ENCODE data around the gene IQCK. TPM values are rescaled to one million over a fixed set of nuclear protein-coding genes. Genes with fewer than 3 reads are reported as not detected.
A peak's percentile ranks its signal among the peaks of the same experiment; 100 is the strongest.

IQCK gene
- polyA plus RNA-seq, 3 donors = 0.52 to 1.2 (median 0.58) TPM

DNA sequence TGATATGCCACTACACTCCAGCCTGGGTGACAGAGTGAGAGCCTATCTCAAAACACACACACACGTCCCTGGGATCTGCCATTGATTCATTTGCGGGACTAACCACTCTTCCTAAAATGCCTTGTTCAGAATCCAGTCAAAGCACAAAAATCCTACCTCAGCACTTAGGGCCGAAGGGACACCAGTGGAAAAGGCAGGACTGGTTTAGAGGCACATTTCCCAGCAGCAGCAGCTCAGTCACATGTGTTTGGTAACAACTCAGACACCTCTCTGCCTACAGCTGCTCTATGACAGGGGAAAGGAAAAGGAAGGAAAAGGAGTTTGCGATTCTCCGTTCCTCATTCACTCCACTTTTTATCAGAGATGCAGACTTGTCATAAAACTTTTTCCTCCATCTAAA, 12.2 kb upstream of the IQCK start:
- H3K36me3 Mint-ChIP-seq = peaks cover 59 to 86% of the 10 kb centered on the region in 2 donors

DNA sequence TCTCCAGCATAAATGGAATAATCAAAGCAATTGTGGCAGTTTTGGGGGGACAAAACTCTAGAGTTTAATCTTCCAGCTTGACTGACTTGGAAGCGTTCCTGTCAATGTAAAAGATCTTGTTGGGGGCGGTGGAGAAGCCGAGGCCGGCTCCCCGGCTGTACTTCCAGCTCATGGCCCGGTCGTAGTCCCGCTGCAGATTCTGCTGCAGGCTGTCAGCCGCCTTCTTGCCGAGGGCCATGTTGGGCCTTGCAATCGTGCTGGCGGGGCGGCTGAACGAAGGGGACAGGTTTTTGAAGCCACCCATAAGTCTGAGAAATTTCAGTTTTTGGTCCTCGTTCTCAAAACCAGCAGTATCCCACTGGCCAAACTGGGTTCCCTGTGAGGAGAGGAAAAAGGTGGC, 11.2 kb upstream of the IQCK start:
- TF ChIP-seq, protein P1, sequence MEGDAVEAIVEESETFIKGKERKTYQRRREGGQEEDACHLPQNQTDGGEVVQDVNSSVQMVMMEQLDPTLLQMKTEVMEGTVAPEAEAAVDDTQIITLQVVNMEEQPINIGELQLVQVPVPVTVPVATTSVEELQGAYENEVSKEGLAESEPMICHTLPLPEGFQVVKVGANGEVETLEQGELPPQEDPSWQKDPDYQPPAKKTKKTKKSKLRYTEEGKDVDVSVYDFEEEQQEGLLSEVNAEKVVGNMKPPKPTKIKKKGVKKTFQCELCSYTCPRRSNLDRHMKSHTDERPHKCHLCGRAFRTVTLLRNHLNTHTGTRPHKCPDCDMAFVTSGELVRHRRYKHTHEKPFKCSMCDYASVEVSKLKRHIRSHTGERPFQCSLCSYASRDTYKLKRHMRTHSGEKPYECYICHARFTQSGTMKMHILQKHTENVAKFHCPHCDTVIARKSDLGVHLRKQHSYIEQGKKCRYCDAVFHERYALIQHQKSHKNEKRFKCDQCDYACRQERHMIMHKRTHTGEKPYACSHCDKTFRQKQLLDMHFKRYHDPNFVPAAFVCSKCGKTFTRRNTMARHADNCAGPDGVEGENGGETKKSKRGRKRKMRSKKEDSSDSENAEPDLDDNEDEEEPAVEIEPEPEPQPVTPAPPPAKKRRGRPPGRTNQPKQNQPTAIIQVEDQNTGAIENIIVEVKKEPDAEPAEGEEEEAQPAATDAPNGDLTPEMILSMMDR (IDR thresholded peaks at IDR 0.05) = no peak
- intact Hi-C loops (cut with micrococcal nuclease) = no loop called here
- Histone ChIP-seq H3K4me3 (replicated peaks in 1 of 3; ENCODE audit: low read depth in 2 of 3, low read length in 3 of 3) (no peak overlapping the region), H2AFZ (ENCODE audit: insufficient read depth, low read depth, low read length, poor library complexity, severe bottlenecking) (no peak overlapping the region), H3K4me1 (ENCODE audit: control insufficient read depth in 1 of 2, insufficient read depth in 2 of 2, low read length in 2 of 2) (peaks cover 6 to 7% of the 10 kb centered on the region in 2 donors), H3K4me2 (replicated peaks; ENCODE audit: extremely low read depth, low read length, poor library complexity, severe bottlenecking) (no peak overlapping the region), H3K27me3 (ENCODE audit: control insufficient read depth in 2 of 2, insufficient read depth in 2 of 2, low read length in 2 of 2) (no peaks in the 10 kb centered on the region), H3K79me2 (ENCODE audit: insufficient read depth, low read length) (no peaks in the 10 kb centered on the region), H4K20me1 (ENCODE audit: insufficient read depth, low read length) (no peaks in the 10 kb centered on the region), H3K36me3 (replicated peaks in 1 of 2; ENCODE audit: control insufficient read depth in 1 of 2, insufficient read depth in 2 of 2, low read length in 2 of 2) (peaks cover 52 to 75% of the 10 kb centered on the region in 2 donors), H3K9me3 (replicated peaks in 1 of 2; ENCODE audit: control insufficient read depth in 1 of 2, insufficient read depth in 1 of 2, low read length in 2 of 2) (no peaks in the 10 kb centered on the region), H3K27ac (ENCODE audit: low read depth in 1 of 2, low read length in 2 of 2) (no peak overlapping the region), H3K9ac (ENCODE audit: insufficient read depth, low read length, poor library complexity, severe bottlenecking) (no peak overlapping the region)
- H3K4me1 Mint-ChIP-seq = peaks cover 7% of the 10 kb centered on the region
- no peak overlapping the region for H3K27ac Mint-ChIP-seq
- H3K4me3 Mint-ChIP-seq = no peak overlapping the region
- H3K27me3 Mint-ChIP-seq (ENCODE audit: low read depth in 3 of 3) = no peaks in the 10 kb centered on the region
- WGBS (ENCODE audit: insufficient coverage) = 97% methylated on average over 14 of the region's 15 CpGs
- DNase-seq = no peak
- H3K9me3 Mint-ChIP-seq = peaks cover 0 to 3% (median 0%) of the 10 kb centered on the region in 7 donors
- peaks cover 58 to 84% of the 10 kb centered on the region in 2 donors for H3K36me3 Mint-ChIP-seq

More for the DNA sequence above, 12.2 kb upstream of the IQCK start:
- H3K9ac ChIP-seq (ENCODE audit: insufficient read depth, low read length, poor library complexity, severe bottlenecking) = no peak overlapping the region
- H3K36me3 ChIP-seq (replicated peaks in 1 of 2; ENCODE audit: control insufficient read depth in 1 of 2, insufficient read depth in 2 of 2, low read length in 2 of 2) = peaks cover 54 to 84% of the 10 kb centered on the region in 2 donors
- TF ChIP-seq, protein P1 (IDR thresholded peaks at IDR 0.05) = no peak
- peaks cover 6 to 7% of the 10 kb centered on the region in 2 donors for H3K4me1 ChIP-seq (ENCODE audit: control insufficient read depth in 1 of 2, insufficient read depth in 2 of 2, low read length in 2 of 2)
- WGBS (ENCODE audit: insufficient coverage) = 80% methylated on average over 1 of the region's 5 CpGs
- no peak for DNase-seq
- no peaks in the 10 kb centered on the region for H3K27me3 Mint-ChIP-seq (ENCODE audit: low read depth in 3 of 3)
- no peak overlapping the region for H3K4me3 Mint-ChIP-seq
- H4K20me1 ChIP-seq (ENCODE audit: insufficient read depth, low read length) = no peaks in the 10 kb centered on the region
- no peak overlapping the region for H2AFZ ChIP-seq (ENCODE audit: insufficient read depth, low read depth, low read length, poor library complexity, severe bottlenecking)
- peak overlapping the region in 1 of 2 donors; percentile 14 for H3K27ac ChIP-seq (ENCODE audit: low read depth in 1 of 2, low read length in 2 of 2)
- no peak overlapping the region for H3K4me3 ChIP-seq (replicated peaks in 1 of 3; ENCODE audit: low read depth in 2 of 3, low read length in 3 of 3)
- peaks cover 0 to 3% (median 0%) of the 10 kb centered on the region in 7 donors for H3K9me3 Mint-ChIP-seq
- H3K4me1 Mint-ChIP-seq = peaks cover 7% of the 10 kb centered on the region
- H3K9me3 ChIP-seq (replicated peaks in 1 of 2; ENCODE audit: control insufficient read depth in 1 of 2, insufficient read depth in 1 of 2, low read length in 2 of 2) = no peaks in the 10 kb centered on the region
- H3K27ac Mint-ChIP-seq = peak overlapping the region in 1 of 7 donors; percentile 10
- H3K4me2 ChIP-seq (replicated peaks; ENCODE audit: extremely low read depth, low read length, poor library complexity, severe bottlenecking) = no peak overlapping the region
- H3K79me2 ChIP-seq (ENCODE audit: insufficient read depth, low read length) = no peaks in the 10 kb centered on the region
- no peaks in the 10 kb centered on the region for H3K27me3 ChIP-seq (ENCODE audit: control insufficient read depth in 2 of 2, insufficient read depth in 2 of 2, low read length in 2 of 2)
- intact Hi-C loops (cut with micrococcal nuclease) = no loop called here
